Stomach (tissue), 9 donors: Measurements from ENCODE around the gene ZSCAN5A. TPM values are rescaled to one million over a fixed set of nuclear protein-coding genes. Genes with fewer than 3 reads are reported as not detected.
A peak's percentile ranks its signal among the peaks of the same experiment; 100 is the strongest.
"Not testable (repeated sequence)": the region's sequence is repeated elsewhere in the genome, so short reads cannot be mapped to it uniquely, and the experiment has no call there.

Experiments used
- DNase-seq, 2 donors: peaks; one replicate each; pipeline versions ENCODE4 v3.0.0 to v3.0.0-alpha.2; 2013 to 2019
- H3K27ac ChIP-seq, 5 donors: fragments of 200-600 bp in 4 of 5; sonication (generic) in 4 of 5; one replicate each; pipeline ENCODE4 v1.5.1; 2013 to 2019; ENCODE audit warnings: mild to moderate bottlenecking in 1 of 5, moderate library complexity in 1 of 5
- H3K27me3 ChIP-seq, 3 donors: fragments of 200-600 bp; sonication (generic); one replicate each; pipeline ENCODE4 v1.5.1; 2017 to 2019; ENCODE audit warnings: mixed run types in 1 of 3
- H3K36me3 ChIP-seq, 4 donors: fragments of 200-600 bp; sonication (generic); 1 replicate in 3 of 4; 2 replicates in 1 of 4; pipeline ENCODE4 v1.5.1; 2016 to 2019
- H3K4me1 ChIP-seq, 4 donors: fragments of 200-600 bp; sonication (generic); one replicate each; pipeline ENCODE4 v1.5.1; 2016 to 2019
- H3K4me3 ChIP-seq, 4 donors: fragments of 200-600 bp; sonication (generic) in 3 of 4; one replicate each; pipeline ENCODE4 v1.5.1; 2016 to 2019; ENCODE audit warnings: mild to moderate bottlenecking in 1 of 4
- H3K9me3 ChIP-seq, 4 donors: fragments of 200-600 bp; sonication (generic); one replicate each; pipeline ENCODE4 v1.5.1; 2016 to 2019
- CTCF ChIP-seq, 7 experiments: fragments of 450-650 bp in 4 of 7; fragments of 200-600 bp in 3 of 7; sonication (generic) in 3 of 7; IDR thresholded peaks; one replicate each; pipeline ENCODE4 v1.5.1; 2016 to 2019; ENCODE audit warnings: antibody characterized with exemption in 7 of 7, control low read depth in 2 of 7, mild to moderate bottlenecking in 1 of 7
- EP300 ChIP-seq: sonication (generic); formaldehyde crosslinking; IDR thresholded peaks from one replicate; pipeline ENCODE4 v1.6.1; 2017; ENCODE audit warnings: antibody characterized with exemption
- POLR2A ChIP-seq, 4 donors: fragments of 450-650 bp; IDR thresholded peaks; one replicate each; pipeline ENCODE4 v1.6.1; 2016; ENCODE audit warnings: antibody characterized with exemption in 4 of 4, control low read depth in 2 of 4, mild to moderate bottlenecking in 1 of 4, moderate library complexity in 1 of 4
- POLR2AphosphoS5 ChIP-seq, 3 donors: sonication (generic); formaldehyde crosslinking; IDR thresholded peaks; one replicate each; pipeline ENCODE4 v1.6.1; 2016; ENCODE audit warnings: antibody characterized with exemption in 3 of 3
- WGBS, 5 donors: extraction: QIAGEN DNeasy Blood & Tissue Kit in 3 of 5; methylation state at CpG; one replicate each; pipeline versions ENCODE4 v1.1.5 to v1.1.7; 2013 to 2018; 5-methylcytosine and 5-hydroxymethylcytosine counted together
- intact Hi-C: fragments of 100-400 bp; cut with DNase I; formaldehyde crosslinking; loops from one replicate; pipeline ENCODE4 v1.15.1; 2023; ENCODE audit warnings: low total_unique reads
- polyA plus RNA-seq, 3 donors: library from polyadenylated mRNA; stranded (reverse); fragments of 200-250 nt; gene quantifications; one replicate each; pipeline ENCODE4 v1.2.3, GENCODE V29; 2013
- total RNA-seq, 5 donors: library from RNA; depleted of rRNA; stranded (reverse); fragments of >200 nt; gene quantifications; one replicate each; pipeline versions ENCODE4 v1.1.0 to v1.2.3, GENCODE V29; 2014 to 2016
- donor health status: healthy with polysubstance abuse.
- donor health status: Bipolar disorder and iron deficiency.
- donor health status: healthy.

ZSCAN5A gene
- total and polyA plus RNA-seq, 8 donors, result 0.89 to 21.6 (median 3.7) TPM; not detected in 1

- Histone ChIP-seq H3K9me3 (no peaks in the 10 kb centered on the region), H3K36me3 (no peaks in the 10 kb centered on the region), H3K4me1 (no peaks in the 10 kb centered on the region), H3K4me3 (no peak overlapping the region), H3K27ac (no peak overlapping the region), H3K27me3 (no peaks in the 10 kb centered on the region)
- DNase-seq, result no peak
- TF ChIP-seq POLR2AphosphoS5 (IDR thresholded peaks at IDR 0.05) (no peak), EP300 (no peak), CTCF (IDR thresholded peaks at IDR 0.05) (no peak), POLR2A (IDR thresholded peaks at IDR 0.05) (no peak)
- intact Hi-C loops, result no loop called here
- WGBS, 5 donors, result 86 to 93% (median 87%) methylated on average over 7 of the region's 7 CpGs
These were observed 69.4 kb downstream of the ZSCAN5A start for GRCh38 chr19:56245121-56245740.

- intact Hi-C loops, result no loop called here
- DNase-seq, result no peak
- Histone ChIP-seq H3K9me3 (no peaks in the 10 kb centered on the region), H3K27ac (no peak overlapping the region), H3K4me1 (no peaks in the 10 kb centered on the region), H3K4me3 (no peak overlapping the region), H3K36me3 (peaks cover 0 to 24% (median 22%) of the 10 kb centered on the region in 4 donors), H3K27me3 (no peaks in the 10 kb centered on the region)
- TF ChIP-seq CTCF (IDR thresholded peaks at IDR 0.05), result no peak
- TF ChIP-seq POLR2AphosphoS5 (IDR thresholded peaks at IDR 0.05), result no peak
- no peak for TF ChIP-seq EP300
- TF ChIP-seq POLR2A (IDR thresholded peaks at IDR 0.05), result no peak
- 87 to 95% (median 91%) methylated on average over 9 of the region's 9 CpGs for WGBS, 5 donors
These were observed 91.2 kb downstream of the ZSCAN5A start for GRCh38 chr19:56223481-56223880.

GRCh38 chr19:56222901-56223300, 91.7 kb downstream of the ZSCAN5A start:
- Histone ChIP-seq H3K27ac (no peak overlapping the region), H3K9me3 (no peaks in the 10 kb centered on the region), H3K27me3 (peaks cover 0 to 3% (median 0%) of the 10 kb centered on the region in 3 donors), H3K36me3 (peaks cover 0 to 24% (median 22%) of the 10 kb centered on the region in 4 donors), H3K4me3 (no peak overlapping the region), H3K4me1 (peaks cover 0 to under 1% (median 0%) of the 10 kb centered on the region in 4 donors)
- no peak for DNase-seq
- intact Hi-C loops, result no loop called here
- WGBS, 5 donors, result 73 to 81% (median 79%) methylated on average over 6 of the region's 6 CpGs
- no peak for TF ChIP-seq EP300
- TF ChIP-seq POLR2AphosphoS5 (IDR thresholded peaks at IDR 0.05), result no peak
- TF ChIP-seq POLR2A (IDR thresholded peaks at IDR 0.05), result no peak
- TF ChIP-seq CTCF (IDR thresholded peaks at IDR 0.05), result no peak

- TF ChIP-seq POLR2AphosphoS5 (IDR thresholded peaks at IDR 0.05) (no peak), CTCF (IDR thresholded peaks at IDR 0.05) (no peak), EP300 (no peak), POLR2A (IDR thresholded peaks at IDR 0.05) (no peak)
- whole genome bisulfite sequencing, 5 donors, result 89 to 96% (median 95%) methylated on average over 14 of the region's 14 CpGs
- intact Hi-C loops, result no loop called here
- H3K36me3 ChIP-seq, result peaks cover 0 to 24% (median 22%) of the 10 kb centered on the region in 4 donors
- H3K9me3 ChIP-seq, result no peaks in the 10 kb centered on the region
- no peak for DNase-seq
- H3K4me3 ChIP-seq, result no peak overlapping the region
- H3K4me1 ChIP-seq, result peaks cover 0 to 10% (median 9%) of the 10 kb centered on the region in 4 donors
- peaks cover 0 to 13% (median 9%) of the 10 kb centered on the region in 3 donors for H3K27me3 ChIP-seq
- H3K27ac ChIP-seq, result no peak overlapping the region
These were observed 92.8 kb downstream of the ZSCAN5A start for GRCh38 chr19:56221851-56222250.

- peak in 1 of 2 donors; percentile 21 for DNase-seq
- H3K9me3 ChIP-seq, H3K4me1 ChIP-seq, H3K4me3 ChIP-seq, H3K27ac ChIP-seq, intact Hi-C loops: not testable (repeated sequence)
- 43 to 63% (median 60%) methylated on average over 9 of the region's 9 CpGs for WGBS, 5 donors
- Histone ChIP-seq H3K27me3 (peaks cover 0 to 17% (median 12%) of the 10 kb centered on the region in 3 donors), H3K36me3 (peaks cover 0 to 24% (median 22%) of the 10 kb centered on the region in 4 donors)
These were observed 93.2 kb downstream of the ZSCAN5A start for GRCh38 chr19:56221442-56221841.
